ENCODE measurements around the gene LIPF.

Gene LIPF

GRCh38 chr10:88640186-88640585, 24.1 kb upstream of the LIPF start:
- Histone ChIP-seq H3K27ac (ENCODE audit: extremely low read depth, low read depth, low read length) (no peak overlapping the region), H3K9me3 (ENCODE audit: control insufficient read depth, insufficient read depth, low read depth, low read length) (no peaks in the 10 kb centered on the region; the same call in 1 of the 2 replicates), H3K36me3 (ENCODE audit: control insufficient read depth in 2 of 2, insufficient read depth in 1 of 2, low read length in 2 of 2) (no peaks in the 10 kb centered on the region), H3K4me1 (ENCODE audit: control insufficient read depth, insufficient read depth, low read length) (no peaks in the 10 kb centered on the region), H3K4me3 (ENCODE audit: low read depth, low read length) (no peak overlapping the region)
- TF ChIP-seq ZNF580 (tag by site-specific recombination; IDR thresholded peaks at IDR 0.05): no peak
- no peak for TF ChIP-seq ZBTB8A (tag by site-specific recombination; IDR thresholded peaks at IDR 0.05)
- TF ChIP-seq EGR2 (tag by site-specific recombination; IDR thresholded peaks at IDR 0.05; ENCODE audit: low read depth): no peak
- no peak for TF ChIP-seq ZNF416 (tag by site-specific recombination; IDR thresholded peaks at IDR 0.05)
- TF ChIP-seq ZNF513 (tag by site-specific recombination; IDR thresholded peaks at IDR 0.05): no peak
- TF ChIP-seq ZBTB6 (tag by site-specific recombination; IDR thresholded peaks at IDR 0.05): no peak
- ChIA-PET CTCF (no interaction called here), POLR2A (no interaction called here)

GRCh38 chr10:88642209-88642608, 22.0 kb upstream of the LIPF start:
- ChIA-PET CTCF (no interaction called here), POLR2A (no interaction called here)
- no peak overlapping the region for H3K27ac ChIP-seq (ENCODE audit: extremely low read depth, low read depth, low read length)
- H3K9me3 ChIP-seq (ENCODE audit: control insufficient read depth, insufficient read depth, low read depth, low read length): no peaks in the 10 kb centered on the region; the same call in 1 of the 2 replicates
- TF ChIP-seq ZNF133 (tag by site-specific recombination; IDR thresholded peaks at IDR 0.05) (no peak), OVOL3 (tag by site-specific recombination; IDR thresholded peaks at IDR 0.05) (no peak), KLF10 (tag by site-specific recombination; IDR thresholded peaks at IDR 0.05) (no peak), KLF16 (tag by site-specific recombination; IDR thresholded peaks at IDR 0.05) (no peak), ZNF585B (tag by site-specific recombination; IDR thresholded peaks at IDR 0.05) (no peak), ZNF529 (tag by site-specific recombination; IDR thresholded peaks at IDR 0.05; ENCODE audit: insufficient replicate concordance) (no peak)
- H3K4me3 ChIP-seq (ENCODE audit: low read depth, low read length): no peak overlapping the region
- H3K36me3 ChIP-seq (ENCODE audit: control insufficient read depth in 2 of 2, insufficient read depth in 1 of 2, low read length in 2 of 2): no peaks in the 10 kb centered on the region
- H3K4me1 ChIP-seq (ENCODE audit: control insufficient read depth, insufficient read depth, low read length): no peaks in the 10 kb centered on the region

- POLR2A ChIA-PET: no interaction called here
- Histone ChIP-seq H3K27ac (ENCODE audit: extremely low read depth, low read depth, low read length) (no peak overlapping the region), H3K4me3 (ENCODE audit: low read depth, low read length) (no peak overlapping the region)
Observed at GRCh38 chr10:88642963-88643362, 21.3 kb upstream of the LIPF start.

More at GRCh38 chr10:88642963-88643362, 21.3 kb upstream of the LIPF start:
- Histone ChIP-seq H3K36me3 (ENCODE audit: control insufficient read depth in 2 of 2, insufficient read depth in 1 of 2, low read length in 2 of 2) (no peaks in the 10 kb centered on the region), H3K4me1 (ENCODE audit: control insufficient read depth, insufficient read depth, low read length) (no peaks in the 10 kb centered on the region), H3K9me3 (ENCODE audit: control insufficient read depth, insufficient read depth, low read depth, low read length) (no peaks in the 10 kb centered on the region; the same call in 1 of the 2 replicates)
- no peak for TF ChIP-seq ZNF777 (tag by site-specific recombination; IDR thresholded peaks at IDR 0.05; ENCODE audit: borderline replicate concordance)
- TF ChIP-seq ZNF280C (tag by site-specific recombination; IDR thresholded peaks at IDR 0.05): no peak
- no peak for TF ChIP-seq ZNF561 (tag by site-specific recombination; IDR thresholded peaks at IDR 0.05; ENCODE audit: borderline replicate concordance)
- no peak for TF ChIP-seq KLF10 (tag by site-specific recombination; IDR thresholded peaks at IDR 0.05)
- no peak for TF ChIP-seq KLF9 (tag by site-specific recombination; IDR thresholded peaks at IDR 0.05; ENCODE audit: low read depth)
- TF ChIP-seq YY2 (tag by site-specific recombination; IDR thresholded peaks at IDR 0.05): no peak
- no peak for TF ChIP-seq ZFP41 (tag by site-specific recombination; IDR thresholded peaks at IDR 0.05; ENCODE audit: borderline replicate concordance)
- no peak for TF ChIP-seq ZNF24 (tag by site-specific recombination; IDR thresholded peaks at IDR 0.05)
- CTCF ChIA-PET: no interaction called here
